Inflammatory macrophage (primary cell): ENCODE data around the gene GNAQ.

ENCODE experiments used
- DNase-seq, 2 donors: peaks; one replicate each; pipeline ENCODE4 v3.0.0-alpha.2; 2020 to 2022

Gene GNAQ

DNA sequence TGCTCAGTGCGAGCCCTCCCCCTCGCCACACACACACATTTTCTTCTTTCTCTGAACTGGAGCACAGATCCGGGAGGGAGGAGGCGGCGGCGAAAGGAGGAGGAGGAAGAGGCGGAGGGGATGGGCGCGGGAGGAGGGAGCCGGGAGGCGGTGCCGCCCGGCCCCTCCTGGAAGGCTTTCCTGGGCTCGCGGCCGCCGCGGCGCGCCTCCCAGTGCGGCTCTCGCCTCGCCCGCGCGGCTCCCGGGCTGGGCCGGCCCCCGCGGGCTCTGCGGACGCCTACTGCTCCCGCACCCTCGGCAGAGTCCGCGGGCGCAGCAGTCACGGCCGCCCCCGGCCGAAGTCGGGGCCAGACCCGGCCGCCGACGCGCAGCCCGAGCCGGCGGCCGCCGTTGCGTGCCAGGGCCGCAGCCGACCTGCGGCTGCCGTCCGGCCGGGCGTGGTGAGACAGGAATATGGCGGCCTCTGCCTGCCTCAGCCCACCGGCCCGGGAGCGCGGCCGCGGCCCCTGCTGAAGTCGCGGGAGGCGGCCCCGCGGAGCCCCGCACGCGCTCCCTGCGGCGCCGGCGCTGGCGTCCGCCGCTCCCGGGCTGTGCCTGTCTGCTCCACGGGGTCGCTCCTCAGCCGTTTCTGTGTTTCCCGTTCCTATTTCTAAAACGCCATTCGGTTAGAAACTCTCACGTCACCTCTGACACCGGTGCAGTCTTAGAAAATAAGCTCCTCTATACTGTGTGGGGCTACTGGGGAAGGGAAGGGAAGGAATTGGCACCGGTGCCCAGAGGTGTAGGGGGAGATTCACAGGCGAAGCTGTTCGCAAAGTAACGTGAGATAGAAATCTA, 500 bp upstream of the GNAQ start:
- peak; percentile 81 to 85 for DNase-seq

DNA sequence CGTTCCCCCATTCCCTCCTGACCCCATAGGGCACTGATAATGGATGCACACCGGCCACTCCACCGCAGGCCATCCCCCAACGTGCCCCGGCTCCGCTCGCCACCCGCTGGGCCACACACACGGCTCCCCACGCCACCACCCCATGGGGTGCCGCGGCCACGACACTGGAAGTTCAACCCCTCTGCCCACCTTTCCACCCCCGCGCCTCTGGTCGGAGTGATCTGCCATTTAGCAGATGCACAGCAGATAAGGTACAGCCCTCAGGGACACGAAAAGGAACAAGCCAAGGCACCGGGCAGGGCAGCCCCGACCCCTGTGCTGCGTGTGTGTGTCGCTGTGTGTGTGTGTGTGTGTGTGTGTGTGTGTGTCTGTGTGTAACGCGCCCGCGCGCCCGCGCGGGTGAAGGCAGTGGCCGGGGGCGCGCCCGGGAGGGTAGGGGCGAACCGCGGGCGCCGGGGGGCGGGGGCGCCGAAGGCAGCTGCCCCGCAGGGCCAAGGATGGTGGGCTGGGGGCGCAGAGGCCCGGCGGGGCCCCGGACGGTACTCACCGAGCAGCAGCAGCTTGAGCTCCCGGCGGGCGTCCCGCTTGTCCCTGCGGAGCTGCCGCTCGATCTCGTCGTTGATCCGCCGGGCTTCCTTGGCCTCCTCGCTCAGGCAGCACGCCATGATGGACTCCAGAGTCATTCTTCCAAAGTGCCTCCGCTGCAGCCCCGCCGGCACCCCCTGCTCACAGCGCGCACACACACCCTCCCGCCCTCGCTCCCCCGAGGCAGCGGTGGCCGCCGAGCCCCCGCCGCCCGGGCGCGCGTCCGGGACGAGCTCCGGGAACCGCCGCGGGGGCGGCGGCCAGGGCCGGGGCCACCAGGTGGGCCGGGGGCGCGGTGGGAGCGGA, 813 bp downstream of the GNAQ start:
- DNase-seq: peak in 1 of 2 donors; percentile 62

DNA sequence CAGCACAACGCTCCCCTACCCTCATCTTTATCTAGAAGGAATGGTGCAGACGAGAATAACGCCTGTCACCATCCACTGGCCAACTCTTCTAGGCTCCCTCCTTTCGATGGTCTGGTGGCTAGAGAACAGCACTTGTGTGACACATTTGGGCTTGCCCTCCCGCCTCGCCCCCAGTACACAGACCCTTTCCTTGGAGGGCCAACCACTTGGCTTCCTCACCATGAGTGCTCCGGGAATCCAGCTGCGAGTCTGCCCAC, 1.4 kb downstream of the GNAQ start:
- no peak for DNase-seq

DNA sequence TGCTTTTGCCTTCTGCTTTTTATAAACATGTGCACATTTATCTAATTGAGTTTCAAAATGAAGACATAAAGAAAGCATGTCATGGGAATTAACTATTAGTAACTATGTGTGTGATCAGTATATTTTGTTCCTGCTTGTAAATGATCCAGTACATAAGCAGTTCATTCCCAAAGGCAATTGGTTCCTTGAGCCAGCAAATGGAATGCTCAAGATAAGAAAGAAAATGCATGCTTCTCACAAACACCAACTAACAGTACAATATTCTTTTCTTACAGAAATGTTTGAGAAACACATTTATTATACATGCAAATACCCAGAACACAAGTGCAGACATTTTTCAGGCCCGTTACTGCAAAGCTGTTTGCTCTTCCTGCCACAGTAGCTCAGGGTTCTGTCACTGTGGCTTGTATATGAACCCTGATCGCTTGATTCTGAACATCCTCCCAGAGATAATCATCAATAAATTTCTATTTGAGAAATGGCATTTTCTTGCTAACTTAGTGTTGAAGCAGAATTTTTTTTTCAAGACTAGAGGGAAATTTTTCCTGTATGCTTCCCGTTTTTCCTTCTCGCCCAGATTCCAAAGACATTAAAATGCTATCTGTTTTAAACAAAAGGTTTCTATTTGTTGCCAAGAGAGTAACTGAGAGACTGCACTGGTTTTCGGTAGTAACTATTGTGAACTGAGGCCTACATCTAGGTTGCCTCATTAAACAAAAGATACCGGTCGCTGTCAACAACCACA, 1.9 kb downstream of the GNAQ start:
- DNase-seq: no peak

DNA sequence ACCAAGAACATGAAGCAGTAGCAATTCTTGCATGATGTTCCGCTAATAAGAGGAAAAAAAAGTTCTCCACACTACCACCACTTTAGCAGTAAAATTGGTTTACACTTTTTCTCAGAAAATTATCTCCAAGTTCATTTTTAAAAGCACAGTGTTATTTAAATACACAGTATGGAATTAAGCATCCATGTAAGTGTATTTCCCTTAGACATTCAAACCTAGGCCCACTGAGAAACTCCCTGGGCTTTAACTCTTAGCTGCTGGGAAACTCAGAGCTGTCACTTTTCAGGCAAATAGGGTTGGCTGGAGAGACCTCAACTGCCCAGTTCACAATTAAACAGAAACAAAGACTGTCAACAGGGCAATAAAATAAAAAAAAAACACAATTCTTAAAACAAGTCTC, 2.7 kb downstream of the GNAQ start:
- DNase-seq: no peak

DNA sequence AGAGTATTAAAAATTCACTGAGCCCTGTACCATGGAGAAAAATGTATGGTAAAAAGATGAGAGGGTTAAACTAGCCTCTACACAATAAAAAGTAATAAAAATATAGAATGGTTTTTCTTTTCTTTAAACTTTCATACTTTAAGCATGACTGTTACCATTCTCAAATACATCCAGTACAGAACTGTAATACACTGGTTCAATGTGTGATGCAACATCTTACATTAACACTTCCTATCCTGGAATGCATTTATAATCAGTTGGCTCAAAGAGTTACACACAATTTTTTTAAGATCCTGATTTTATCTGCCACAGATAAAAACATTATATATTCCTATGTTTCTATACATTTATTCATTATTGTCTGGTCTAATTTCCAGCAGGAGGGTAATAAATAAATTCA, 4.7 kb downstream of the GNAQ start:
- DNase-seq: peak in 1 of 2 donors; percentile 23

DNA sequence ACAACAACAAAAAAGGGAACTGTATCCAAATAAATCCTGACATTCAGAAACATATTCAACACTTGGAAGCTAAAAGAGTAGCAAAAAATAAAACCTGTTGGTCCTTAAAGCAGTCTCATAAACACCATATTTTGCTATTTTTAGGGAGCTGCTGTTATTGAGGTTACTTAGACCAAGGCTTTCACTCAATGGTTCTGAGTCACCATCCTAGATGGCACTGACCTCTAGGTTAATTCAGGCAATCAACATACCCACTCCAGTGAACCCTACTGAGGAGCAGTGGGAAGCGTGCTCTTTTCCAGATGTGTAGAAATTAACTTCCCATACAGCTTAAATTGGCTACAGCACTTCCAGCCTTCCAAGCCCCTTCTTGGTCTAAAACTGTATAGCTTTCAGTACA, 5.2 kb downstream of the GNAQ start:
- peak; percentile 51 to 67 for DNase-seq

DNA sequence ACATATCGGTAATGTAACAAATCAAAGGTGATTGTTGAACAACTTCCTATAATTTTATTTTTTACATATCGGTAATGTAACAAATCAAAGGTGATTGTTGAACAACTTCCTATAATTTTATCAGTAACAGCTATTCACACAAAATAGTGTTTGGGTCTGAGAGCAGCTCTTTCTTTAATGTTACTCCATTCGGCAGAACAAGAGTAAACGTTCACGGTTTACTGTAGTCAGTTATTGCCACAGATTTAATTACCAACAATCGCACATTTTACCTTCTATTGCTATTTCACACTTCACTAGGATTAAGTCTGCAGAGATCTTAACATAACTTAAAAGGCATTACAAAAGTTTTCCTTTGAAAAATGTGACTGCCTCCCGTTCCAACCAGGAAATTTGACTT, 6.4 kb downstream of the GNAQ start:
- DNase-seq: no peak

DNA sequence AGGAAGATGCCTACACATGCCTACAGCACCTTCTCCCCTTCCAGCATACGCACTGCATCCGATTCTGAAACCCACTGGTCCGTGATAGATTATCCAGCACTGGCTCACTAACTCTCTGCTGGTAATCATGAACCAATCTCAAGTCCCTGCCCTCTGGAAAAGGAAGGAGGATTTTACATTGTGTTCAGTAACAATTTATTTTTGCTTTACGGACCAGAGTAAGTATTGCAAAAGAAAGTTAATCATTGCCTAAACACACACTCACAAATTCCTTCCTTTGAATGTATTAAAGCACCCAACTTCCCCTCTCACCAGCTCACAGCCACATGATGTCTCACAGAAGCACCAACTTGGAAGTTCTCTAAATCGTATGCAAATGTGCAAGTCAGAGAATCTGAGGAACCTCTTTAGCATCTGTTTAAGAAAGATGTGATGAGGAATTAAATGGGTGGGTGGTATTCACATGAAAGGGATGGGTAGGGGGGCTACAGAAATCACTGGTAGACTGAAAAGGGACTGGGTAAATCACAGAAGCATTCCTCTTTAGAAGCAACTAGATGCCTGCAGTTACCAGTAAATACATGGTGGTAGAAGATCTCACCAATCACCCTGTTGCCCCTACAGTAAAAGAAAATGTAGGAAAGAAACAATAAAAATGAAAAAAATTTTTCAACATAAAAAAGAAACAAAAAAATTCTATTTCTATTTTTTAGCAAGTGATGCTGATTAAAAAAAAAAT, 8.4 kb downstream of the GNAQ start:
- peak; percentile 92 to 97 for DNase-seq

DNA sequence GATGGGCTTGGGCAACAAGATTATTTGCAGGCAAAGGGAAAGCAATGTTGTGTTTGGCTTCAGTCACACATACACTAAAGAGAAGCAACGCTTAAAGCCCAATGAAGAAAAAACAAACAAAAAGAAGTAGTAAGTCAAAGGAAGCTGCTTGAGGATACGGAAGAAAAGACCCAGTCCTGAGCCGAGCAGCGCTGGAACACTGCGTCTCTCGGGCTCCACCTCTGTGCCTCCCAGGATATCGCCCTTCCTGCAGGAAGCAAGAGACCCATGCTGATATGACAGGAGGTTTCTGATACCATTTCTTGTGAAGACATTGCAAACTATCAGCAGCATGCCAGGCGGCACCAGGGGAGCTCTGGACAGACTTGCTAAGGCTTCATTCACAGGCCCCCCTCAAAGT, 9.9 kb downstream of the GNAQ start:
- DNase-seq: peak in 1 of 2 donors; percentile 49

DNA sequence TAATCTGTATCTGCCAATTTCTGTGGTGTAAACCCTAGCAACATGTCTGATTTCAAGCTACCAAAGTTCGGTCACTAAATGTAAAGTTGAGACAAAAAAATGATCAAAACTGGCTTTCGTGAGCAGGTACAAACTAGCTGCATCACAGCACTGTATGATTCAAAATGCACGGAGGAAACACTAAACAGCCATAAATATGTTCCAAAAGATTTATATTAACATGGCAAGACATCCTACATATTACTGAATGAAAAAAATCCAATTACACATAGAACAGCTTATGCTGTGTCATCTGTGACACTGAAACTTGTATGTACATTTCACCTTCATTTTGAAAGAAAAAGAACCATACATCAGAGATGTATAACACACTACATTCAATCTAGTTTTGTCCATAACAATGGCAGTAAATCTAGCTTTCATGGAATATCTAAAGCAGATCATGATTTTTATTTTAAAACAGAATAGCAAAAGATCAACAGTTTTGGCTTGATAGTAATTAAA, 14.4 kb downstream of the GNAQ start:
- DNase-seq: no peak

DNA sequence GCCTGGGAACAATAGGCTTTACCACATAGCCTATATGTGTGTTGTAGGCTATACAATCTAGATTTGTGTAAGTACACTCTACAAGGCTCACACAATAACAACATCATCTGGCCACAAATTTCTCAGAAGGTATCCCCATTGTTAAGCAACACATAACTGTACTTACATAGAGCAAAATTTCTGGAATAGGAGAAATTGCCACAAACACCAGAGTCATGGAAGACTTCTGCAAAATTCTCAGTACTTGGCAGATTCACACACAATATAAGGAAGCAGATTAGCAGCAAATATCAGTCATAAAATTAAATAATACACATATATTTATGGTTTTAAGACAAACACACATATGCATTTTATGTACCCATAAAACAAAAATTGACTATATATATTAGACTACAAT, 16.4 kb downstream of the GNAQ start:
- DNase-seq: peak; percentile 61 to 78

DNA sequence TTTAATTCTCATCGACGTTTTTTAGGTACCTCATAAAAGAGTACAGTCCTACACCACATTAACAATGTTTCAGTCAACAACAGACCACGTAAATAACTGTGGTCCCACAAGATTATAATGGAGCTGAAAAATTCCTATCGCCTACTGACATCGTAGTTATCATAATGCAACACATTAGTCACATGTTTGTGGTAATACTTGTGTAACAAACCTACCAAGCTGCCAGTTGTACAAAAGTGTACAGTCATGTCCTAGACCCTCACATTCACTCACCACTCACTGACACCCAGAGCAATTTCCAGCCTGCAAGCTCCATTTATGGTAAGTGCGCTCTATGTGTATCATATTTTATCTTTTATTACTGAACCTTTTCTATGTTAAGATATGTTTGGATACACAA, 16.8 kb downstream of the GNAQ start:
- DNase-seq: peak in 1 of 2 donors; percentile 48

DNA sequence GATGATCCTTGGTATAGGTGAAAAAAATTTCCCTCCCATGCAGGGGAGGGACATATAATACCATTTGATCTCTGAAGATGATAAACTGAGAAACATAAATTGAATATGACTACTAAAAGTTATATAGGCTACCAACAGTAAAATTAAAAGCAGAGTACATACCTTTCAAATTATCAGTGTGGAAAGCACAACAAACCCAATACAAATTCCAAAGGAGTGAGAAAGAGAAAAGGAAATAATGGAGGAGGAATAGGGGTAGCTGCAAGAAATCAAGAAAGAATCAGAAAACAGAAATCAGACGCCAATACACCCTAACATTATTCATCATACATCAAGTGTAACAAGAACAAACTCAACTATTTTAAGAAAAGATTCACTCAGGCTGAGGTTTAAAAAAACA, 17.7 kb downstream of the GNAQ start:
- DNase-seq: no peak

DNA sequence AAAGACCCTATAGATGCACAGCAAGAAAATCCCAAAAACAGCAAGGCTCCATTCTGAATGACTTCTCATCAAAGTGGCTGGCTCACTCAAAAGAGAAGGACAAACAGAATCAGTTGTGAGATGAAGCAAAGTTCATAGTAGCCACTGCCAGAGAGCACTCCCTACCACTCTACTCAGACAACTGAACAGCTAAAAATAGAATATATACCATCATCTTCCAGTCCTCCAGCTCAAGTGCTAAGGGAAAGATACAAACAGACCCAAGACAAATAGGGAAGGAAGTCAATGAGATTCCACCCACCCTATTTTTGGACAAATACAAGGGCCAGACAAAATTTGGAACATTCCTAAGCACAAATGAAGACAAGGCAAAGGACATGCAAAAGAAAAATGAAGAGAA, 20.6 kb downstream of the GNAQ start:
- peak; percentile 62 to 75 for DNase-seq

DNA sequence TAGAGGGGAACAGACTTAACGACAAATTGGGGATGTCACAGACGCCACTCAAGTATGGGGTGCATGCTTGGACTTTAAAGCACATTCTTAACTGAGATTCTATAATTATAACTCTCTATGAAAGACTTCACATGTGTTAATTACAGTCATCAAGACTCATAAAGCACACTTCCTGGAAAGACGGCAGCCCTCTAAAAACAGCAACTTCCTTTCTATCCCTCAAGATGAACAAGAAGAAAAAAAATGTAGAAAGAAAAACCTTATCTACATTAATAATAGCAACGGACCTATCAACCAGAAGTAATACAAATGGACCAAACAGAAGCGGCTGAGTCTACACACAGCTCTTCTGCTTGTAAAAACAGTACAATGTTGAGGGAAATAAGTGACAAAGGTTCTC, 21.2 kb downstream of the GNAQ start:
- no peak for DNase-seq

DNA sequence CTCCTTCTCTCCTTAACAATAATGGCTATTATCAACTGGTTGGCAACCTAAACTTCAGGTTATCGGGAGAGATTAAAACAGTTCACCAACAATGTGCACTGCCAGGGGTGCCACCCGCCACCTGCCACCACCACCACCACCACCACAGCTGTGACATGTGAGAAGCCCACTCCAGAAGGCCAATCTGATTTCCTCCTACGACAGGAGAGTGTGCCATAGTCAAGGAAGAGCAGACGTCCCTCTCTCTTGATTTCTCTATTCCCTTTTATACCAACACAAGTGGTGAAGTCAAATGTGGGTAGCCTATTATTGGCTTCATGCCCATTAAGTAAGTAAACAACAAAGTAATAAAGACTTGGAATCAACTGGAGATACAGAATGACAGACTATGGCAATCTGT, 22.4 kb downstream of the GNAQ start:
- DNase-seq: no peak

DNA sequence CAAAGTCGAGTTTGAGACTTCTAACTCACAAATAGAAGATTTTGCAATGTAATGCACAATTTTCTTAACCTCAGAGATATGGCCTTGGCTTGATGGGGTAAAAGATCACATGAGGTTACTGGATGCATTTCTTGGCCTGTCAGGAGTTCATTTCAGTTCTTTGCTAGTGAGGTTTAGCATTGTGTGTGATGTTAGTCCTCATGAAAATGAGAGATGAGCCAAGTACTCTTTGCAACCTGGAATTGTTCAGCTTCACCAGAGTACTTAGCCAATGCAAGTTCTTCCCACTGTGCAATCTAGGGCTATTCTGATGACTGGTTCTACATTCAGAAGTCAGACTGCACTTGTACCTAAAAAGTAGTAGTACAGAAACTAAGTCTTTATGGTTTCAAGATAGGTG, 24.9 kb downstream of the GNAQ start:
- DNase-seq: peak; percentile 60 to 75

DNA sequence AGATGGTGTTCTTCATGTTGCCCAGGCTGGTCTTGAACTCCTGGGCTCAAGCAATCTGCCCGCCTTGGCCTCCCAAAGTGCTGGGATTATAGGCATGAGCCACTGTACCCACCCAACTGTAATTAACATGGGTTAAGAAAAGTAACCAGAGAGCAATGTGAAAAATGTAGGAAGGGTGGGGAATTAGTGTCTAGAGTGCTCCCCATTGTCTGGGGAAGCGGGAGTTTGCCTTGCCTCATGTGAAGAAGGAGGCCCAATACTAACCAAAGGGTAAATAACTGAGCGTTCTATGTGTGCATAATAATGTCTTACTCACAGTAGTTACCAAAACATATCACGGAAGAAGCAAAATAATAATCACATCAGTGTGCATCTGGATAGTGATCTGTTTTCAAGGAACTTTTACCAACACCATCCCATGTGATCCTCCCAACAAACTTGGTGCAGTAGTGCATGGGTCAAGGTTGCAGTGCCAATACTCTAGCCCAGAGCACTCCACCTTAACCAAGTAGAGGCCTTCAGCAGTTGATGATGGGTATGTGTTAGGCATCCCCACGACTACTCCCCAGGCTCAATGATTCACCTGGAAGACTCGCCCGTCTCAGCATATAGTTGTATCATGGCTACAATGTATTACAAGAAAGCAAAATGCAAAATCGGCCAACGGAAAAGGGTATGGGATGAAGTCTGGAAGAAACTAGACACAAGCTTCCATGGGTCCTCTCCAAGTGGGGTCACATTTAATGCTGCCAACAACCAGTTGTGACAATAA, 26.2 kb downstream of the GNAQ start:
- no peak for DNase-seq

DNA sequence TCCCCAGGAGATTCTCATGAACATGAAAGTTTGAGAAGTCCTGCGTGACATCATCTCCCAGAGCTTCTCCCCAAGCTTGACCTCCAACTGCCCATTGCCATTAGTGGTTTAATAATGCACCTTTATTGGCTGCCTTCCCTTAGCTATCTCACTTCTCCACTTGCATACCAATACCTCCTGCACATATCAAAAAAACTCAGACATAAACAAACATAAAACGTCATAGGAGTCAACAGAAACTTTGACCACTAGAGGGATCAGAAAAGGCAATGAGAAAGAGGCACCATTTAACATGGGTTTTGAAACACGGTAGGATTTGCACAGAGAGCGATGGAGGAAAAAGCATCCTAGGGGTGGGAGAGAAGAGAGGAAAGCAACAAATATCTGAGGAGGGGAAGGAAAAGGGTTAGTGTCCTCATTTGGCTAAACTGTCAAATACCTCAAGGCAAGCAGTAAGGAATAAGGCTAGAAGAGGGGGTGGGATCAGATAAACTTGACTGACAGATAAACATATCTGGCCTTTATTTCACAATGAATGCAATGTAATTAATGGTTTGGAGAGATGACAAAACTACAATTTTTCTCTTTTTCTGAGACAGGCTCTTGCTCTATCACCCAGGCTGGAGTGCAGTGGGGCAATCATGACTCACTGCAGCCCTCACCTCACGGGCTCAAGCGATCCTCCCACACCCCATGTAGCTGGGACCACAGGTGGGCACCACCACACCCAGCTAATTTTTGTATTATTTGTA, 27.0 kb downstream of the GNAQ start:
- peak; percentile 23 to 47 for DNase-seq

DNA sequence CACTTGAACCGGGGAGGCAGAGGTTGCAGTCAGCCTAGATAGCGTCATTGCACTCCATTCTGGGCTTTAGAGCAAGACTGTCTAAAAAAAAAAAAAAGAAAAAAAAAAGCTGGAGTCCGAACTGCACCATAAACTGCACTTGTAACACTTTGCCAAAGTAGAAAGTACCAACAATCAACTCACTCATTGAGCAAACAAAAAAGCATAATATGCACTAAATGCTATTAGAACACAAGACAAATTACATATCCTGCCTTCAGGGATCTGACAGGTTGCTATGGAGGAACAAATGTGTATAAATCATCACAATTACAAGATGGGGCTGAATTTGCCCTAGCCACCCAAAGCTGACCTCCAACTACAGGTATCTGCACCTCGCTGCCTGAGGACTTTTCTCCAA, 27.9 kb downstream of the GNAQ start:
- DNase-seq: no peak
